HepG2 (cell line): ENCODE results near the gene SELENOW. TPM values are rescaled to one million over a fixed set of nuclear protein-coding genes. Genes with fewer than 3 reads are reported as not detected.
A peak's percentile ranks its signal among the peaks of the same experiment; 100 is the strongest.

Source experiments
- ATAC-seq: fragments of 200-7000 bp; cut with Tn5 transposase; 3 replicates; pipeline ENCODE4 v1.9.1; 2020; ENCODE audit warnings: mild to moderate bottlenecking, moderate library complexity
- BruUV-seq: library from RNA; stranded (reverse); fragments of 400-500 nt; replicated peaks from 2 replicates; lab custom pipeline; 2021; lab: Mats Ljungman, UMichigan
- CTCF ChIA-PET: fragments of 300-600 bp; formaldehyde crosslinking; extraction: SDS; loops from one replicate; lab custom pipeline; 2021; ENCODE audit warnings: low total read pairs, inconsistent platforms, low intra/inter-chr PET ratio; lab: Yijun Ruan, JAX
- POLR2A ChIA-PET: fragments of 350-600 bp; sonication (Branson Sonifier 250); formaldehyde crosslinking; loops from one replicate; lab custom pipeline; 2020; ENCODE audit warnings: antibody characterized with exemption, inconsistent platforms; lab: Yijun Ruan, JAX
- DNase-seq: peaks from one replicate; pipeline ENCODE4 v3.0.0-alpha.2; 2015; ENCODE audit warnings: low spot score
- FAIRE-seq: peaks from 3 replicates; lab custom pipeline; 2011; peaks lifted over from hg19 to GRCh38; lab: Jason Lieb, UNC
- H2AFZ ChIP-seq: one replicate; pipeline ENCODE4 v1.6.1; 2011; ENCODE audit warnings: low read length, inconsistent platforms
- H3K27ac ChIP-seq: fragments of 300-600 bp; 3 replicates; pipeline ENCODE4 v1.8.0; 2011; ENCODE audit warnings: mixed run types, mild to moderate bottlenecking, mixed read lengths, low read length, inconsistent platforms; ENCODE audit not compliant: insufficient read depth; ENCODE audit errors: extremely low read length
- H3K27me3 ChIP-seq, 2 experiments: fragments of 200-600 bp in 1 of 2; 2 replicates in 1 of 2; 3 replicates in 1 of 2; pipeline versions ENCODE4 v1.6.0 to v1.8.0; 2011; ENCODE audit warnings: low read length in 2 of 2, mild to moderate bottlenecking in 2 of 2, moderate library complexity in 2 of 2, inconsistent platforms in 1 of 2; ENCODE audit not compliant: insufficient read depth in 2 of 2, control insufficient read depth in 1 of 2
- H3K36me3 ChIP-seq, 2 experiments: fragments of 200-600 bp in 1 of 2; replicated peaks in 1 of 2; 2 replicates in 1 of 2; 3 replicates in 1 of 2; pipeline versions ENCODE4 v1.5.1 to v1.8.0; 2011; ENCODE audit warnings: low read length in 2 of 2, inconsistent platforms in 1 of 2; ENCODE audit not compliant: insufficient read depth in 2 of 2, control insufficient read depth in 1 of 2
- H3K4me1 ChIP-seq: 2 replicates; pipeline ENCODE4 v1.5.1; 2012; ENCODE audit warnings: low read length, inconsistent platforms; ENCODE audit not compliant: insufficient read depth
- H3K4me2 ChIP-seq: 2 replicates; pipeline ENCODE4 v1.6.0; 2011; ENCODE audit warnings: low read depth, low read length, inconsistent platforms
- H3K4me3 ChIP-seq, 3 experiments: fragments of 200-600 bp in 1 of 3; sonication (generic), shearing (Covaris generic) in 1 of 3; replicated peaks in 1 of 3; 2 replicates each; pipeline ENCODE4 v1.5.1; 2011 to 2016; ENCODE audit warnings: low read length in 3 of 3, inconsistent platforms in 2 of 3, low read depth in 2 of 3, mild to moderate bottlenecking in 2 of 3, control low read depth in 1 of 3, mixed read lengths in 1 of 3; ENCODE audit not compliant: insufficient read depth in 1 of 3
- H3K79me2 ChIP-seq: one replicate; pipeline ENCODE4 v1.6.1; 2011; ENCODE audit warnings: low read length, inconsistent platforms; ENCODE audit not compliant: insufficient read depth
- H3K9ac ChIP-seq: 2 replicates; pipeline ENCODE4 v1.6.0; 2011; ENCODE audit warnings: mild to moderate bottlenecking, low read depth, low read length, inconsistent platforms; ENCODE audit not compliant: insufficient read depth
- H3K9me3 ChIP-seq: 2 replicates; pipeline ENCODE4 v1.5.1; 2012; ENCODE audit warnings: mild to moderate bottlenecking, low read length
- H4K20me1 ChIP-seq: 2 replicates; pipeline ENCODE4 v1.6.0; 2011; ENCODE audit warnings: inconsistent platforms, mild to moderate bottlenecking, low read length, moderate library complexity; ENCODE audit not compliant: insufficient read depth
- AGO2 ChIP-seq: fragments of 200-400 bp; formaldehyde crosslinking; optimal IDR thresholded peaks from 2 replicates; pipeline ENCODE3; 2017; ENCODE audit warnings: mild to moderate bottlenecking, low read depth, low read length, moderate library complexity
- RBFOX2 ChIP-seq: fragments of 200-400 bp; formaldehyde crosslinking; IDR thresholded peaks from 2 replicates; pipeline ENCODE4 v1.6.1; 2017; ENCODE audit warnings: low read depth, mild to moderate bottlenecking, low read length
- ZBTB25 ChIP-seq: IDR thresholded peaks from 2 replicates; pipeline ENCODE4 v1.6.1; 2018; ENCODE audit warnings: missing genetic modification reagents
- ZNF574 ChIP-seq: sonication (generic); formaldehyde crosslinking; IDR thresholded peaks from 2 replicates; pipeline ENCODE4 v1.4.0; 2020; ENCODE audit warnings: missing genetic modification reagents
- WGBS: methylation state at CpG from one replicate; pipeline ENCODE4 v1.1.6; 2017; ENCODE audit warnings: low lambda C conversion rate; 5-methylcytosine and 5-hydroxymethylcytosine counted together
- in situ Hi-C: cut with HindIII; loops from 2 replicates; pipeline ENCODE4 v1.10.0; 2017; ENCODE audit warnings: low pct_unique_long_range_greater_than_20kb; ENCODE audit not compliant: extremely low pct_ligation_motif_present
- intact Hi-C: fragments of 100-400 bp; cut with micrococcal nuclease; formaldehyde crosslinking; loops from one replicate; pipeline ENCODE4 v1.10.0; 2022; ENCODE audit not compliant: unreplicated experiment
- polyA plus RNA-seq, 8 experiments: library from polyadenylated mRNA; depleted of rRNA in 3 of 8; stranded (reverse) in 7 of 8; unstranded in 1 of 8; fragments of >200 nt; fragmentation: Illumina TruSeq in 4 of 8; extraction: Trizol in 4 of 8; gene quantifications; 2 replicates each; pipeline versions ENCODE4 v1.2.1 to v1.2.3, GENCODE V29; 2011 to 2016; ENCODE audit warnings: low read depth in 4 of 8, missing spikeins in 1 of 8, mixed read lengths in 1 of 8; ENCODE audit not compliant: insufficient read depth in 1 of 8
- total RNA-seq, 5 experiments: library from RNA; depleted of rRNA; stranded (reverse); fragments of >200 nt; fragmentation: Illumina TruSeq; extraction: Trizol; gene quantifications; 2 replicates each; pipeline ENCODE4 v1.2.3, GENCODE V29; 2016; ENCODE audit warnings: low read depth in 1 of 5

SELENOW gene
- total and polyA plus RNA-seq, 2 of the 13 experiments (the other 11 are each of a cell fraction or from before 2014, with no cell fraction given) = 50.3 to 64.7 TPM

- Histone ChIP-seq H3K9ac (no peak overlapping the region), H3K36me3 (peaks cover 34 to 74% of the 10 kb centered on the region in 2 experiments; a peak in 4 of 5 replicates), H3K27ac (no peak overlapping the region), H3K9me3 (no peaks in the 10 kb centered on the region), H3K4me1 (peaks cover 32% of the 10 kb centered on the region), H3K79me2 (no peaks in the 10 kb centered on the region), H3K27me3 (no peaks in the 10 kb centered on the region), H3K4me3 (no peak overlapping the region), H2AFZ (no peak overlapping the region), H3K4me2 (no peak overlapping the region), H4K20me1 (0 out of 2 replicates have a peak, but pooled peaks cover 12% of the 10 kb centered on the region)
- no peak for FAIRE-seq
- no peak for DNase-seq
- no peak for ATAC-seq
- in situ Hi-C loops = no loop called here
- TF ChIP-seq ZNF574 (CRISPR knock-in tag) (no peak), AGO2 (peak; percentile 3), ZBTB25 (CRISPR knock-in tag) (no peak), RBFOX2 (peak; percentile 57)
- intact Hi-C loops = no loop called here
- POLR2A ChIA-PET = no interaction called here
- CTCF ChIA-PET = no interaction called here
- WGBS = 96% methylated on average over 11 of the region's 37 CpGs
- no TSS peak for BruUV-seq
Observed at GRCh38 chr19:47754206-47755064, 24.1 kb upstream of the SELENOW start.
